Endothelial cell of umbilical vein (primary cell): ENCODE data around the gene EPB41L4B. TPM values are rescaled to one million over a fixed set of nuclear protein-coding genes. Genes with fewer than 3 reads are reported as not detected.

Experiments used
- BruUV-seq: library from RNA; stranded (reverse); fragments of 400-500 nt; replicated peaks from 2 replicates; lab custom pipeline; 2021; lab: Mats Ljungman, UMichigan
- CTCF ChIA-PET: fragments of 300-600, 350-600 bp; sonication (Branson Sonifier 250); formaldehyde crosslinking; loops from one replicate; lab custom pipeline; 2021; ENCODE audit warnings: antibody characterized with exemption, inconsistent platforms; lab: Charles Lee
- POLR2A ChIA-PET: fragments of 300-600, 350-600 bp; sonication (Branson Sonifier 250); formaldehyde crosslinking; loops from one replicate; lab custom pipeline; 2021; ENCODE audit warnings: antibody characterized with exemption, inconsistent platforms; lab: Charles Lee
- DNase-seq: peaks from one replicate; pipeline ENCODE4 v3.0.0-alpha.2; 2011; ENCODE audit warnings: low read depth, low spot score
- FAIRE-seq: peaks from 2 replicates; lab custom pipeline; 2011; peaks lifted over from hg19 to GRCh38; lab: Jason Lieb, UNC
- H2AFZ ChIP-seq: 2 replicates; pipeline ENCODE4 v1.6.0; 2012; ENCODE audit warnings: low read depth, low read length, control low read depth, inconsistent platforms
- H3K27ac ChIP-seq: 2 replicates; pipeline ENCODE4 v1.5.1; 2011; ENCODE audit warnings: low read depth, mild to moderate bottlenecking, control low read depth, low read length, moderate library complexity; ENCODE audit not compliant: insufficient read depth
- H3K27me3 ChIP-seq, 2 experiments: 2 replicates each; pipeline versions ENCODE4 v1.6.0 to v1.6.1; 2011; ENCODE audit warnings: low read length in 2 of 2, mixed read lengths in 1 of 2; ENCODE audit not compliant: control insufficient read depth in 2 of 2, insufficient read depth in 2 of 2
- H3K36me3 ChIP-seq, 2 experiments: 2 replicates in 1 of 2; 3 replicates in 1 of 2; pipeline ENCODE4 v1.5.1; 2011; ENCODE audit warnings: low read length in 2 of 2, mild to moderate bottlenecking in 1 of 2, moderate library complexity in 1 of 2; ENCODE audit not compliant: control insufficient read depth in 2 of 2, insufficient read depth in 2 of 2; ENCODE audit errors: extremely low read depth in 1 of 2
- H3K4me1 ChIP-seq: 3 replicates; pipeline ENCODE4 v1.5.1; 2011; ENCODE audit warnings: mild to moderate bottlenecking, low read length; ENCODE audit not compliant: control insufficient read depth, insufficient read depth; ENCODE audit errors: extremely low read depth
- H3K4me2 ChIP-seq: 2 replicates; pipeline ENCODE4 v1.6.1; 2011; ENCODE audit warnings: low read length, control low read depth, mixed read lengths; ENCODE audit not compliant: insufficient read depth
- H3K4me3 ChIP-seq, 3 experiments: fragments of 200-600 bp in 1 of 3; sonication (generic), shearing (Covaris generic) in 1 of 3; replicated peaks in 1 of 3; 2 replicates each; pipeline ENCODE4 v1.5.1; 2011 to 2016; ENCODE audit warnings: control low read depth in 3 of 3, low read length in 3 of 3, mild to moderate bottlenecking in 2 of 3, inconsistent platforms in 1 of 3, low read depth in 1 of 3, moderate library complexity in 1 of 3; ENCODE audit not compliant: insufficient read depth in 1 of 3
- H3K79me2 ChIP-seq: 2 replicates; pipeline ENCODE4 v1.6.0; 2012; ENCODE audit warnings: low read length, inconsistent platforms; ENCODE audit not compliant: control insufficient read depth, insufficient read depth
- H3K9ac ChIP-seq: replicated peaks from 2 replicates; pipeline ENCODE3; 2011; ENCODE audit warnings: low read length, control low read depth; ENCODE audit not compliant: insufficient read depth; ENCODE audit errors: extremely low read depth
- H3K9me1 ChIP-seq: replicated peaks from 3 replicates; pipeline ENCODE4 v1.6.0; 2011; ENCODE audit warnings: mild to moderate bottlenecking, low read length; ENCODE audit not compliant: control insufficient read depth, insufficient read depth; ENCODE audit errors: extremely low read depth
- H3K9me3 ChIP-seq: replicated peaks from 2 replicates; pipeline ENCODE4 v1.5.1; 2012; ENCODE audit warnings: low read length, inconsistent platforms; ENCODE audit not compliant: control insufficient read depth, insufficient read depth
- H4K20me1 ChIP-seq: replicated peaks from 2 replicates; pipeline ENCODE3; 2011; ENCODE audit warnings: mild to moderate bottlenecking, low read length; ENCODE audit not compliant: control insufficient read depth, insufficient read depth; ENCODE audit errors: extremely low read depth
- CTCF ChIP-seq, 2 donors: IDR thresholded peaks; 1 replicate in 1 of 2; 2 replicates in 1 of 2; pipeline ENCODE4 v1.5.1; 2011; ENCODE audit warnings: low read length in 2 of 2, mild to moderate bottlenecking in 2 of 2, moderate library complexity in 2 of 2, control low read depth in 1 of 2, inconsistent platforms in 1 of 2, low read depth in 1 of 2; ENCODE audit not compliant: insufficient read depth in 1 of 2; ENCODE audit errors: extremely low read depth in 1 of 2
- EZH2 ChIP-seq: IDR thresholded peaks from 2 replicates; pipeline ENCODE4 v1.6.1; 2012; ENCODE audit warnings: borderline replicate concordance, low read depth, mild to moderate bottlenecking, moderate library complexity, low read length, inconsistent platforms; ENCODE audit not compliant: severe bottlenecking
- MYC ChIP-seq: IDR thresholded peaks from one replicate; pipeline ENCODE4 v1.6.1; 2011; ENCODE audit warnings: mild to moderate bottlenecking, low read depth, low read length
- POLR2A ChIP-seq: IDR thresholded peaks from 2 replicates; pipeline ENCODE4 v1.6.1; 2012; ENCODE audit warnings: low read depth, mild to moderate bottlenecking, control low read depth, low read length
- POLR2AphosphoS5 ChIP-seq: IDR thresholded peaks from 2 replicates; pipeline ENCODE4 v1.6.1; 2012; ENCODE audit warnings: low read depth, mild to moderate bottlenecking, control low read depth, low read length, moderate library complexity; ENCODE audit not compliant: insufficient read depth
- dilution Hi-C: fragments of 300-500 bp; cut with MboI; formaldehyde crosslinking; loops from one replicate; pipeline ENCODE4 v1.15.0; 2019; ENCODE audit warnings: low sequenced_read_pairs; ENCODE audit not compliant: extremely low pct_ligation_motif_present
- intact Hi-C: fragments of 100-400 bp; cut with micrococcal nuclease; formaldehyde crosslinking; loops from one replicate; pipeline ENCODE4 v1.10.0; 2022
- polyA plus RNA-seq, 4 experiments: library from polyadenylated mRNA; depleted of rRNA in 3 of 4; stranded (reverse) in 3 of 4; unstranded in 1 of 4; fragments of >200 nt; gene quantifications; 2 replicates each; pipeline versions ENCODE4 v1.2.1 to v1.2.3, GENCODE V29; 2011 to 2012; ENCODE audit warnings: missing spikeins in 1 of 4
- total RNA-seq: library from RNA; stranded (reverse); gene quantifications from 2 replicates; pipeline ENCODE4 v1.2.3, GENCODE V29; 2021

The EPB41L4B gene
- total and polyA plus RNA-seq, 2 donors (not counting 3 experiments of a cell fraction or from before 2014, with no cell fraction given), result 0.10 to 0.15 TPM

GRCh38 chr9:109319017-109319625 lies 1.7 kb downstream of the EPB41L4B start:
- H3K27me3 ChIP-seq, result peaks cover 28 to 32% of the 10 kb centered on the region in 2 experiments
- no peak for TF ChIP-seq POLR2A
- peak; percentile 87 for TF ChIP-seq EZH2
- TF ChIP-seq CTCF (IDR thresholded peaks at IDR 0.05; ENCODE audit: extremely low read depth in 1 of 2, insufficient read depth in 1 of 2, low read depth in 1 of 2, low read length in 2 of 2), result no peak
- TF ChIP-seq POLR2AphosphoS5, result no peak
- TF ChIP-seq MYC, result no peak
- no peaks in the 10 kb centered on the region for H3K36me3 ChIP-seq
- no TSS peak for BruUV-seq
- dilution Hi-C loops (no loop called here), intact Hi-C loops (no loop called here)
- H4K20me1 ChIP-seq, result no peaks in the 10 kb centered on the region
- CTCF ChIA-PET, result interaction anchor here (0.6 to 2.0 kb wide), 6 partner anchors 13 to 1854 kb away, joined by 3 to 8 read pairs (median 4); no protein-coding TSS in a partner anchor
- H3K4me3 ChIP-seq, result no peak overlapping the region
- H2AFZ ChIP-seq, result no peak overlapping the region
- H3K4me2 ChIP-seq, result no peak overlapping the region
- FAIRE-seq (no peak), DNase-seq (no peak)
- POLR2A ChIA-PET, result no interaction called here
- H3K9me3 ChIP-seq, result no peaks in the 10 kb centered on the region
- H3K79me2 ChIP-seq, result no peaks in the 10 kb centered on the region
- H3K9ac ChIP-seq, result no peak overlapping the region
- H3K9me1 ChIP-seq, result no peaks in the 10 kb centered on the region
- H3K27ac ChIP-seq, result no peak overlapping the region
- H3K4me1 ChIP-seq, result peaks cover 2% of the 10 kb centered on the region
